NAMALWA (cell line): ENCODE data around the gene SMU1.

Experiments
- DNase-seq: peaks from one replicate; pipeline ENCODE4 v3.0.0-alpha.2; 2015; ENCODE audit warnings: low spot score

The SMU1 gene

GRCh38 chr9:33044677-33045282 is 31.7 kb downstream of the SMU1 start:
- DNase-seq = no peak

GRCh38 chr9:33044162-33044673 is 32.3 kb downstream of the SMU1 start:
- peak; percentile 84 for DNase-seq

- DNase-seq = no peak
Measured at GRCh38 chr9:33043671-33044070, 32.8 kb downstream of the SMU1 start.

GRCh38 chr9:33042473-33042872 is 34.0 kb downstream of the SMU1 start:
- no peak for DNase-seq

GRCh38 chr9:33041432-33042188 is 34.9 kb downstream of the SMU1 start:
- no peak for DNase-seq

GRCh38 chr9:33040792-33041431 is 35.6 kb downstream of the SMU1 start:
- no peak for DNase-seq

- DNase-seq = no peak
Measured at GRCh38 chr9:33032865-33033264, 43.6 kb downstream of the SMU1 start.

- DNase-seq = no peak
Measured at GRCh38 chr9:33032292-33032691, 44.2 kb downstream of the SMU1 start.

GRCh38 chr9:33030285-33030684 is 46.2 kb downstream of the SMU1 start:
- no peak for DNase-seq

- no peak for DNase-seq
Measured at GRCh38 chr9:33029231-33029786, 47.2 kb downstream of the SMU1 start.

GRCh38 chr9:33025572-33026342 is 50.7 kb downstream of the SMU1 start:
- peak; percentile 73 for DNase-seq

- DNase-seq = peak; percentile 95
Measured at GRCh38 chr9:33024966-33025571, 51.4 kb downstream of the SMU1 start, which contains the start of gene DNAJA1. TSS of gene DNAJA1 (plus strand) at chr9:33025273. CDS start at chr9:33026485, 1,212 bp downstream.

GRCh38 chr9:33024126-33024965 is 52.1 kb downstream of the SMU1 start:
- DNase-seq = peak; percentile 48

GRCh38 chr9:33023661-33024060 is 52.8 kb downstream of the SMU1 start:
- DNase-seq = no peak

- DNase-seq = no peak
Measured at GRCh38 chr9:33022755-33023154, 53.7 kb downstream of the SMU1 start.

GRCh38 chr9:33022303-33022702 is 54.2 kb downstream of the SMU1 start:
- DNase-seq = no peak

- DNase-seq = no peak
Measured at GRCh38 chr9:33019797-33020196, 56.7 kb downstream of the SMU1 start.

- no peak for DNase-seq
Measured at GRCh38 chr9:33017283-33018041, 59.0 kb downstream of the SMU1 start.

- DNase-seq = no peak
Measured at GRCh38 chr9:33014665-33015014, 61.8 kb downstream of the SMU1 start.
